ENCODE measurements around the gene CCNF.

Gene CCNF

GRCh38 chr16:2456551-2457153 is 27.4 kb downstream of the CCNF start:
- no peak for DNase-seq (ENCODE audit: low read depth in 2 of 2, low spot score in 1 of 2)

- DNase-seq (ENCODE audit: low read depth in 2 of 2, low spot score in 1 of 2), result no peak
These were observed 28.0 kb downstream of the CCNF start for GRCh38 chr16:2457267-2457666.

GRCh38 chr16:2457946-2458345 is 28.7 kb downstream of the CCNF start:
- DNase-seq (ENCODE audit: low read depth in 2 of 2, low spot score in 1 of 2), result no peak

GRCh38 chr16:2458887-2459646 is 29.8 kb downstream of the CCNF start:
- DNase-seq (ENCODE audit: low read depth in 2 of 2, low spot score in 1 of 2), result no peak

GRCh38 chr16:2459647-2460390 is 30.6 kb downstream of the CCNF start, which contains the start of gene TEDC2:
TSS of gene TEDC2 (plus strand) at chr16:2460109. CDS start at chr16:2460145, 36 bp downstream.
- peak; percentile 92 to 94 for DNase-seq (ENCODE audit: low read depth in 2 of 2, low spot score in 1 of 2)

- DNase-seq (ENCODE audit: low read depth in 2 of 2, low spot score in 1 of 2), result no peak
These were observed 31.1 kb downstream of the CCNF start for GRCh38 chr16:2460391-2460713.

GRCh38 chr16:2460916-2461315 is 31.7 kb downstream of the CCNF start:
- DNase-seq (ENCODE audit: low read depth in 2 of 2, low spot score in 1 of 2), result no peak

GRCh38 chr16:2462031-2462866 is 33.0 kb downstream of the CCNF start:
- DNase-seq (ENCODE audit: low read depth in 2 of 2, low spot score in 1 of 2), result no peak

- DNase-seq (ENCODE audit: low read depth in 2 of 2, low spot score in 1 of 2), result no peak
These were observed 35.1 kb downstream of the CCNF start for GRCh38 chr16:2464333-2464732.

- DNase-seq (ENCODE audit: low read depth in 2 of 2, low spot score in 1 of 2), result no peak
These were observed 36.6 kb downstream of the CCNF start for GRCh38 chr16:2465653-2466415.

- no peak for DNase-seq (ENCODE audit: low read depth in 2 of 2, low spot score in 1 of 2)
These were observed 37.6 kb downstream of the CCNF start for GRCh38 chr16:2466667-2467527.

GRCh38 chr16:2467528-2468232 is 38.4 kb downstream of the CCNF start:
- no peak for DNase-seq (ENCODE audit: low read depth in 2 of 2, low spot score in 1 of 2)

GRCh38 chr16:2468233-2468724 is 39.0 kb downstream of the CCNF start:
- no peak for DNase-seq (ENCODE audit: low read depth in 2 of 2, low spot score in 1 of 2)

GRCh38 chr16:2468725-2469398 is 39.6 kb downstream of the CCNF start:
- no peak for DNase-seq (ENCODE audit: low read depth in 2 of 2, low spot score in 1 of 2)

GRCh38 chr16:2469399-2470233 is 40.4 kb downstream of the CCNF start:
- DNase-seq (ENCODE audit: low read depth in 2 of 2, low spot score in 1 of 2), result no peak

- DNase-seq (ENCODE audit: low read depth in 2 of 2, low spot score in 1 of 2), result no peak
These were observed 41.0 kb downstream of the CCNF start for GRCh38 chr16:2470234-2470601.

- DNase-seq (ENCODE audit: low read depth in 2 of 2, low spot score in 1 of 2), result no peak
These were observed 41.4 kb downstream of the CCNF start for GRCh38 chr16:2470603-2471015.

All from stimulated activated CD8-positive, alpha-beta memory T cell treated with anti-CD3 and anti-CD28 coated beads, Interleukin-4, amount 100 ng/mL, for 1 hour (primary cell).